ENCODE measurements around the gene EFL1. TPM values are rescaled to one million over a fixed set of nuclear protein-coding genes. Genes with fewer than 3 reads are reported as not detected.

EFL1 gene
- total RNA-seq, 1 experiment from 2014 or later, result 27.5 TPM

GRCh38 chr15:82146576-82146975 is 116.0 kb downstream of the EFL1 start (continued):
- TF ChIP-seq HMGA2 (CRISPR knock-in tag; IDR thresholded peaks at IDR 0.05) (no peak), ATF1 (CRISPR knock-in tag; IDR thresholded peaks at IDR 0.05) (no peak), FOXP1 (CRISPR knock-in tag; IDR thresholded peaks at IDR 0.05; ENCODE audit: borderline replicate concordance) (no peak), GTF2I (CRISPR knock-in tag; conservative IDR thresholded peaks at IDR 0.05) (no peak), PRRX2 (CRISPR knock-in tag; IDR thresholded peaks at IDR 0.05) (no peak)

GRCh38 chr15:82143390-82144385 is 118.8 kb downstream of the EFL1 start:
- H3K4me3 Mint-ChIP-seq, result no peak overlapping the region
- no peaks in the 10 kb centered on the region for H3K4me1 Mint-ChIP-seq
- ChIA-PET CTCF (interaction anchor here (1.6 kb wide), 1 partner anchor 35 kb away, joined by 6 read pairs; no protein-coding TSS in a partner anchor), POLR2A (no interaction called here)
- no peaks in the 10 kb centered on the region for H3K27me3 Mint-ChIP-seq (ENCODE audit: low read depth)
- DNase-seq (ENCODE audit: low spot score) (no peak), ATAC-seq (no peak)
- H3K36me3 Mint-ChIP-seq, result no peaks in the 10 kb centered on the region; the same call in 1 of the 2 replicates
- H3K9me3 Mint-ChIP-seq, result no peaks in the 10 kb centered on the region
- TF ChIP-seq ZNF532 (CRISPR knock-in tag; IDR thresholded peaks at IDR 0.05; ENCODE audit: borderline replicate concordance) (no peak), CDX4 (CRISPR knock-in tag; IDR thresholded peaks at IDR 0.05; ENCODE audit: borderline replicate concordance) (no peak), ESRRA (CRISPR knock-in tag; IDR thresholded peaks at IDR 0.05; ENCODE audit: borderline replicate concordance) (no peak), ELF4 (CRISPR knock-in tag; IDR thresholded peaks at IDR 0.05; ENCODE audit: low read depth) (no peak), ZNF219 (CRISPR knock-in tag; IDR thresholded peaks at IDR 0.05; ENCODE audit: borderline replicate concordance) (no peak), FOXJ3 (CRISPR knock-in tag; IDR thresholded peaks at IDR 0.05; ENCODE audit: borderline replicate concordance) (no peak), TEAD4 (CRISPR knock-in tag; IDR thresholded peaks at IDR 0.05) (no peak), TP53 (CRISPR knock-in tag; IDR thresholded peaks at IDR 0.05) (no peak), E2F5 (CRISPR knock-in tag; IDR thresholded peaks at IDR 0.05) (no peak), AR (CRISPR knock-in tag; IDR thresholded peaks at IDR 0.05) (no peak), ZNF671 (CRISPR knock-in tag; IDR thresholded peaks at IDR 0.05) (no peak), E2F4 (CRISPR knock-in tag; IDR thresholded peaks at IDR 0.05; ENCODE audit: borderline replicate concordance, low read depth) (no peak)
- H3K27ac Mint-ChIP-seq, result no peak overlapping the region

Measured in WTC11 (cell line).